Brain pericyte (primary cell): ENCODE measurements around the gene ABCA3.

Experiments
- DNase-seq: peaks from one replicate; pipeline ENCODE4 v3.0.0-alpha.2; 2012; ENCODE audit warnings: low read depth, low spot score

Gene ABCA3

GRCh38 chr16:2357331-2357730, 16.8 kb upstream of the ABCA3 start:
- DNase-seq, result no peak

- DNase-seq, result no peak
These were observed 10.0 kb upstream of the ABCA3 start for GRCh38 chr16:2350500-2350899.

DNA sequence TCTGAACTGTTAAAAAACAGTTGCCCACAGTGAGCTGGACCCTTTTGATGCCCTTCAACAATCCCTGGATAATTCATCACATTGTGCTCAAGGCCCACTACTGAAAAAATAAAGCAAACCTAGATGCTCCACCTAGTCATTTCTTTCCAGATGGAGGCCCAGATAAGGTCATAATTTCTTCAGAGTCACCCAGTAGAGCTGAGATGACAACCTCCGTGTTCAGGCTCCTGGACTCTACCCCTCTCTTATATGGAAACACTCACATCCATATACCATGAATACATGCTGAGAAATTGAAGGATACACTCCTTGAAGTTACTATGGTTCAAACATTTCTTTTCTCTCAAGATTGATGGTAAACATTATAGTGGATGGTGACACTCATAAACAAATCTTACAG, 2.7 kb upstream of the ABCA3 start:
- no peak for DNase-seq

- DNase-seq, result no peak
These were observed 1.2 kb upstream of the ABCA3 start for GRCh38 chr16:2341456-2342447.

GRCh38 chr16:2339521-2340484, 725 bp downstream of the ABCA3 start:
- no peak for DNase-seq

- no peak for DNase-seq
These were observed 2.9 kb downstream of the ABCA3 start for GRCh38 chr16:2337431-2338296.

GRCh38 chr16:2335286-2335895, 5.1 kb downstream of the ABCA3 start:
- DNase-seq, result no peak

DNA sequence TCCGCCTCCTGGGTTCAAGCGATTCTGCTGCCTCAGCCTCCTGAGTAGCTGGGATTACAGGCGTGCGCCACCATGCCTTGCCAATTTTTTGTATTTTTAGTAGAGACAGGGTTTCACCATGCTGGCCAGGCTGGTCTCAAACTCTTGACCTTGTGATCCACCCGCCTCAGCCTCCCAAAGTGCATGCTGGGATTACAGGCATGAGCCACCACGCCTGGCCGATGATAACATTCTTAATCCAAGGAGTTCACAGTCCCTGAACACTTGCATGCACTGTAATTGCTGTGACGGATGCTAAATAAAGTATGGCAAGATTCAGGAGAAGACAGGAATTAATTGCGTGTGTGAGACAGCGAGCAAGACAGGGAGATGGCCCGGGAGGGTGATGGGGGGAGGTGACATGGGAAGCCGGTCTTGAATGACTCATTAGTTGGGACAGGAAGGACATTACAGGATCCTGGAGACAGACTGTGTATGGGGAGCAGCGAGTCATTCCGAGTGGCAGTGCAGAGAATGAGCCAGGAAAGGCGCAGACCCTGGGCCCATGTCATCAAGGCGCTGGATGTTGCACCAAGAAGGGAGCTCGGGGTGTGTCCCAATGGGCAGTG, 6.7 kb downstream of the ABCA3 start:
- DNase-seq, result no peak

- no peak for DNase-seq
These were observed 7.3 kb downstream of the ABCA3 start for GRCh38 chr16:2333231-2333630.

DNA sequence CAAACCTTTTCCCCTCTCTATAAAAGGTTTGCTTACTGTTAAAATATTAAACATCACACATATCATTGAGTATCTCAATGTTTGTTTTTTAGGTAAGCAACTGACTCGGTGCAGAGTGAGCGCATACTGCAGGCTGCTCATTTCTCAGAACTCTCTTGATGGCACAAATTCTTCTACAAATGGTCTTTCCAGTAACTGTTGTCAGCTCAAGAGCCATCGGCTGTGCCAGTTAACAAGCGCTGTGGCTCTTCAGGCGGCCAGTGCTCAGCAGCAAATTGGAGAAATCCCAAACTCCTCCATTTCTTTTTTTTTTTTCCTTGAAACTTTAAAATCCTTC, 8.6 kb downstream of the ABCA3 start:
- DNase-seq, result no peak

DNA sequence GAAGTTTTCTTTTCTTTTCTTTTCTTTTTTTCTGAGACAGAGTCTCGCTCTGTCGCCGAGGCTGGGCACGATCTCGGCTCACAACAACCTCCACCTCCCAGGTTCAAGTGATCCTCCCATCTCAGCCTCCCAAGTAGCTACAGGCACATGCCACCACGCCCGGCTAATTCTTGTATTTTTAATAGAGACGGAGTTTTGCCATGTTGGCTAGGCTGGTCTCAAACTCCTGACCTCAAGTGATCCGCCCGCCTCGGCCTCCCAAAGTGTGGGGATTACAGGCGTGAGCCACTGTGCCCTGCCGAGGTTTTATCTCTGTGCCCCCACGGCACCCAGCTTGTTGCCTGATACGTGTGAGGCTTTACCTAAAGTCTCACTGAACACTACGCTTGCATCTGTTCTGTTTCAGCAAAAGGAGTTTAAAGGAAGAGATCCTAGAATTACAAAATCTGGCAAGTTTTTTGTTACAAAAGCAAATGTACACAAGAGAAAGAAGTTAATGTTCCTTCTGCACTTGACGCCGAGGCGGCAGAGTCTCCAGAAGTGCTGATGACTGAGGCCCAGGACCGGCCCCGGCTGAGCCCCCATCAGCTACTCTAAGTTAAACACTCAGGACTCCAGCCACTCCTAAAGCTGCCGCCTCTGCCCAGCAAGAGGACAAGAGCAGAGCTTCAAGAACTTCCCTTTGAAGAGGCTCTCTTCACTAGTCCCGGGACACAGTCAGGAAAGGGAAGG, 9.2 kb downstream of the ABCA3 start:
- DNase-seq, result no peak

DNA sequence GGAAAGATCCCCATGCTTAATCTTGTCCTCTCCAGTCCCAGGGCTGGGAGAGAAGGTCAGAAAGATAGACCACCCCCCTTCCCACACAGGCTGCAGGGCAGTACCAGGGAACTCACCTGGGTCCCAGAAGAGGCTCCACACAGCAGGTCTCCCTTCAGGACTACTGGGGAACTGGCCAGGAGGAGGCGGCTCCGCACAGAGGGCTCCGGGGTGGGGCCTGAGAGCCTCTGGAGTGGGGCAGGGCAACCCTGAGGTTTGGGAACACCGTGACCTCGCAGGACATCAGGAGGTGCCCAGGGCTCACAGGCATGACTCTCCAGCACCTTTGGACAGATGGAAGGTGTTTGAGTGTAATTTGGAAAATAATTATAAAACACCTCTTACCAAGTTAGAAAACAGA, 11.0 kb downstream of the ABCA3 start:
- DNase-seq, result no peak

DNA sequence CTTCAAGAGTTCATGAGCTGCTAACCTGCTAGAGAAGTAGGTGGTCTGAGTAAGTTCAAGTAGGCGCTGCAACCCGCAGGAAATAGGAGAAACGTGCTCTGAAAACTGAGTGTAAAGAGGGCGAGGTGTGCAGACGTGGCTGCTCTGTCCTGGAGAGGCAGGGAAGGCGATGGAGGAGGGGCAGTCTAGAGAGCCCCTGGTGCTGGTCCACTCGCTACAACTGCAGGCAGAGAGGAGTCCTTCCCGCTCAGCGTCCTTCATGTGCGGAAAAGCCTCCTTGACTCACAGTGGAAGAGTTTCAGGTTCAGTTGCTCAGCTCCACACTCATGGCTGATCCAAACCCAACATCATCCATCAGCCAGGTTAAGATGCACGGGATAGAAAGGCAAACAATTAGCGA, 12.1 kb downstream of the ABCA3 start:
- DNase-seq, result no peak

DNA sequence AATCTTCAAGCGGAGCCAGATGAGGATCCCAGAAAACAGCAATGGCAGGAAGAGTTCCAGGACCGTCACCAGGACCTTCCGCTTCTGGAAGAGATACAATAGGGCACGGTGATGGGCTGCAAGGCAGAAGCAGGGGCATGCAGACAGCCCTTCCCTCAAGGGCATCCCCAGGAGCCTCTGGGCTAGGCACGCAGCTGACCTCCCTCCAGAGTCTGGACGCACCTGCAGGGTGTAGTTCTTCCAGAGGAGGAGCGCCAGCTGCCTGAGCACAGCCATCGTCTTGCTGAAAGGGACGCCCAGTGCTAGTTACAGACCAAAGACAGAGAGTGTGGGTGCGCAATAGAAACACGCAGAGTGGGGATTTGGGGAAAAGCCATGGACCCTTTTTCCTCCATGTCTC, 14.3 kb downstream of the ABCA3 start:
- no peak for DNase-seq

- no peak for DNase-seq
These were observed 14.7 kb downstream of the ABCA3 start for GRCh38 chr16:2325791-2326190.

DNA sequence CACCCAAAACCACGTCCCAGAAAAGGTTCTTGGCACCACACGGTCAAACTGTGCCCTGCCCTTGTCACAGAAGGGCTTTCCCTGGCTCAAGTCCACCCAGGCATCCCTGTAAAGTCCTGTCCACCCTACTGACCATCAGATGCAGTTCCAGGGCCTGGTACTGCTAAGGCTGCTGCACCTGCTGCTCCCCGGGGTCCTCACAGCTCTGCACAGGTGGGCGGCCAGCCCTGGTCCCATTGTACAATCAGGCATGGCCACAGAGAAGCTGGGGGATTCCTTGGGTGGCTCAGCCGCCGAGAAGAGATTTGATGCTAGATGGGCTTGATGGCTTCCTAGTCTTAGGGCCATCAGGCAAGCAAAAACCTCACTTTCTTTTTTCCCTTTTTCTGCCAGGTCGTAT, 15.3 kb downstream of the ABCA3 start:
- DNase-seq, result no peak

GRCh38 chr16:2324296-2324859, 16.1 kb downstream of the ABCA3 start:
- DNase-seq, result no peak

GRCh38 chr16:2323701-2324100, 16.8 kb downstream of the ABCA3 start:
- DNase-seq, result no peak

- no peak for DNase-seq
These were observed 20.9 kb downstream of the ABCA3 start for GRCh38 chr16:2319606-2320005.
